HepG2 (cell line): ENCODE measurements around the gene KRT7. TPM values are rescaled to one million over a fixed set of nuclear protein-coding genes. Genes with fewer than 3 reads are reported as not detected.

Experiments used
- ATAC-seq: fragments of 200-7000 bp; cut with Tn5 transposase; 3 replicates; pipeline ENCODE4 v1.9.1; 2020; ENCODE audit warnings: mild to moderate bottlenecking, moderate library complexity
- BruUV-seq: library from RNA; stranded (reverse); fragments of 400-500 nt; replicated peaks from 2 replicates; lab custom pipeline; 2021; lab: Mats Ljungman, UMichigan
- CTCF ChIA-PET: fragments of 300-600 bp; formaldehyde crosslinking; extraction: SDS; loops from one replicate; lab custom pipeline; 2021; ENCODE audit warnings: low total read pairs, inconsistent platforms, low intra/inter-chr PET ratio; lab: Yijun Ruan, JAX
- POLR2A ChIA-PET: fragments of 350-600 bp; sonication (Branson Sonifier 250); formaldehyde crosslinking; loops from one replicate; lab custom pipeline; 2020; ENCODE audit warnings: antibody characterized with exemption, inconsistent platforms; lab: Yijun Ruan, JAX
- DNase-seq: peaks from one replicate; pipeline ENCODE4 v3.0.0-alpha.2; 2015; ENCODE audit warnings: low spot score
- FAIRE-seq: peaks from 3 replicates; lab custom pipeline; 2011; peaks lifted over from hg19 to GRCh38; lab: Jason Lieb, UNC
- H2AFZ ChIP-seq: one replicate; pipeline ENCODE4 v1.6.1; 2011; ENCODE audit warnings: low read length, inconsistent platforms
- H3K27ac ChIP-seq: fragments of 300-600 bp; 3 replicates; pipeline ENCODE4 v1.8.0; 2011; ENCODE audit warnings: mixed run types, mild to moderate bottlenecking, mixed read lengths, low read length, inconsistent platforms; ENCODE audit not compliant: insufficient read depth; ENCODE audit errors: extremely low read length
- H3K27me3 ChIP-seq, 2 experiments: fragments of 200-600 bp in 1 of 2; 2 replicates in 1 of 2; 3 replicates in 1 of 2; pipeline versions ENCODE4 v1.6.0 to v1.8.0; 2011; ENCODE audit warnings: low read length in 2 of 2, mild to moderate bottlenecking in 2 of 2, moderate library complexity in 2 of 2, inconsistent platforms in 1 of 2; ENCODE audit not compliant: insufficient read depth in 2 of 2, control insufficient read depth in 1 of 2
- H3K36me3 ChIP-seq, 2 experiments: fragments of 200-600 bp in 1 of 2; replicated peaks in 1 of 2; 2 replicates in 1 of 2; 3 replicates in 1 of 2; pipeline versions ENCODE4 v1.5.1 to v1.8.0; 2011; ENCODE audit warnings: low read length in 2 of 2, inconsistent platforms in 1 of 2; ENCODE audit not compliant: insufficient read depth in 2 of 2, control insufficient read depth in 1 of 2
- H3K4me1 ChIP-seq: 2 replicates; pipeline ENCODE4 v1.5.1; 2012; ENCODE audit warnings: low read length, inconsistent platforms; ENCODE audit not compliant: insufficient read depth
- H3K4me2 ChIP-seq: 2 replicates; pipeline ENCODE4 v1.6.0; 2011; ENCODE audit warnings: low read depth, low read length, inconsistent platforms
- H3K4me3 ChIP-seq, 3 experiments: fragments of 200-600 bp in 1 of 3; sonication (generic), shearing (Covaris generic) in 1 of 3; replicated peaks in 1 of 3; 2 replicates each; pipeline ENCODE4 v1.5.1; 2011 to 2016; ENCODE audit warnings: low read length in 3 of 3, inconsistent platforms in 2 of 3, low read depth in 2 of 3, mild to moderate bottlenecking in 2 of 3, control low read depth in 1 of 3, mixed read lengths in 1 of 3; ENCODE audit not compliant: insufficient read depth in 1 of 3
- H3K79me2 ChIP-seq: one replicate; pipeline ENCODE4 v1.6.1; 2011; ENCODE audit warnings: low read length, inconsistent platforms; ENCODE audit not compliant: insufficient read depth
- H3K9ac ChIP-seq: 2 replicates; pipeline ENCODE4 v1.6.0; 2011; ENCODE audit warnings: mild to moderate bottlenecking, low read depth, low read length, inconsistent platforms; ENCODE audit not compliant: insufficient read depth
- H3K9me3 ChIP-seq: 2 replicates; pipeline ENCODE4 v1.5.1; 2012; ENCODE audit warnings: mild to moderate bottlenecking, low read length
- H4K20me1 ChIP-seq: 2 replicates; pipeline ENCODE4 v1.6.0; 2011; ENCODE audit warnings: inconsistent platforms, mild to moderate bottlenecking, low read length, moderate library complexity; ENCODE audit not compliant: insufficient read depth
- ATRX ChIP-seq: sonication (generic); formaldehyde crosslinking; IDR thresholded peaks from 2 replicates; pipeline ENCODE4 v1.4.0; 2020; ENCODE audit warnings: missing genetic modification reagents, borderline replicate concordance
- E2F5 ChIP-seq: sonication (generic); formaldehyde crosslinking; conservative IDR thresholded peaks from 2 replicates; pipeline ENCODE4 v1.4.0; 2020; ENCODE audit warnings: missing genetic modification reagents
- FOSL2 ChIP-seq: sonication (generic); formaldehyde crosslinking; IDR thresholded peaks from 2 replicates; pipeline ENCODE4 v1.4.0; 2020; ENCODE audit warnings: missing genetic modification reagents
- FOXK2 ChIP-seq: fragments of 450-650 bp; IDR thresholded peaks from 2 replicates; pipeline ENCODE4 v1.6.1; 2016
- GABPB1 ChIP-seq: IDR thresholded peaks from 2 replicates; pipeline ENCODE4 v1.6.1; 2016; ENCODE audit warnings: mild to moderate bottlenecking, missing genetic modification reagents, moderate library complexity, missing compliant biosample characterization
- JUN ChIP-seq: sonication (generic); formaldehyde crosslinking; IDR thresholded peaks from 2 replicates; pipeline ENCODE4 v1.4.0; 2020; ENCODE audit warnings: mild to moderate bottlenecking, missing genetic modification reagents
- MATR3 ChIP-seq: sonication (generic); formaldehyde crosslinking; IDR thresholded peaks from 2 replicates; pipeline ENCODE4 v1.4.0; 2020; ENCODE audit warnings: missing genetic modification reagents
- MNT ChIP-seq: fragments of 450-650 bp; IDR thresholded peaks from 2 replicates; pipeline ENCODE4 v1.6.1; 2016
- NCOR1 ChIP-seq: fragments of 200-600 bp; sonication (generic); IDR thresholded peaks from 2 replicates; pipeline ENCODE4 v1.7.0; 2017; ENCODE audit warnings: antibody characterized with exemption, low read length, borderline replicate concordance
- NFYC ChIP-seq: IDR thresholded peaks from 2 replicates; pipeline ENCODE4 v1.6.1; 2016; ENCODE audit warnings: missing genetic modification reagents, missing compliant biosample characterization
- SETDB1 ChIP-seq: sonication (generic); formaldehyde crosslinking; IDR thresholded peaks from 2 replicates; pipeline ENCODE4 v1.5.1; 2020; ENCODE audit warnings: missing genetic modification reagents, mild to moderate bottlenecking, borderline replicate concordance
- SMC3 ChIP-seq: IDR thresholded peaks from 2 replicates; pipeline ENCODE4 v1.6.1; 2011; ENCODE audit warnings: low read length, improper control_type of control experiment
- TEAD3 ChIP-seq: optimal IDR thresholded peaks from 2 replicates; pipeline ENCODE3; 2016; ENCODE audit warnings: borderline replicate concordance
- ZFP41 ChIP-seq: sonication (generic); formaldehyde crosslinking; IDR thresholded peaks from 2 replicates; pipeline ENCODE4 v1.4.0; 2020; ENCODE audit warnings: mild to moderate bottlenecking, missing genetic modification reagents, borderline replicate concordance
- ZNF225 ChIP-seq: sonication (generic); formaldehyde crosslinking; IDR thresholded peaks from 2 replicates; pipeline ENCODE4 v1.4.0; 2020; ENCODE audit warnings: mild to moderate bottlenecking, missing genetic modification reagents
- WGBS: methylation state at CpG from one replicate; pipeline ENCODE4 v1.1.6; 2017; ENCODE audit warnings: low lambda C conversion rate; 5-methylcytosine and 5-hydroxymethylcytosine counted together
- in situ Hi-C: cut with HindIII; loops from 2 replicates; pipeline ENCODE4 v1.10.0; 2017; ENCODE audit warnings: low pct_unique_long_range_greater_than_20kb; ENCODE audit not compliant: extremely low pct_ligation_motif_present
- intact Hi-C: fragments of 100-400 bp; cut with micrococcal nuclease; formaldehyde crosslinking; loops from one replicate; pipeline ENCODE4 v1.10.0; 2022; ENCODE audit not compliant: unreplicated experiment
- polyA plus RNA-seq, 8 experiments: library from polyadenylated mRNA; depleted of rRNA in 3 of 8; stranded (reverse) in 7 of 8; unstranded in 1 of 8; fragments of >200 nt; fragmentation: Illumina TruSeq in 4 of 8; extraction: Trizol in 4 of 8; gene quantifications; 2 replicates each; pipeline versions ENCODE4 v1.2.1 to v1.2.3, GENCODE V29; 2011 to 2016; ENCODE audit warnings: low read depth in 4 of 8, missing spikeins in 1 of 8, mixed read lengths in 1 of 8; ENCODE audit not compliant: insufficient read depth in 1 of 8
- total RNA-seq, 5 experiments: library from RNA; depleted of rRNA; stranded (reverse); fragments of >200 nt; fragmentation: Illumina TruSeq; extraction: Trizol; gene quantifications; 2 replicates each; pipeline ENCODE4 v1.2.3, GENCODE V29; 2016; ENCODE audit warnings: low read depth in 1 of 5
- TF ChIP-seq, protein P1 (sequence below), 2 experiments: sonication (generic) in 1 of 2; formaldehyde crosslinking in 1 of 2; IDR thresholded peaks; 2 replicates each; pipeline versions ENCODE4 v1.6.1 to v1.9.0; 2014 to 2022; ENCODE audit warnings: antibody characterized with exemption in 1 of 2, borderline replicate concordance in 1 of 2, inconsistent platforms in 1 of 2, low read depth in 1 of 2, missing genetic modification reagents in 1 of 2

The KRT7 gene
- total and polyA plus RNA-seq, 2 of the 13 experiments (the other 11 are each of a cell fraction or from before 2014, with no cell fraction given): 0.83 TPM; not detected in 1

GRCh38 chr12:52191841-52192791, 40.9 kb upstream of the KRT7 start, which contains the start of gene KRT80:
Gene KRT80, minus strand, starts transcription at chr12:52192014. Its CDS starts 112 bp downstream, at chr12:52191902.
- H3K9ac ChIP-seq: no peak within 1 kb of the TSS
- in situ Hi-C loops (no loop called here), intact Hi-C loops (no loop called here)
- H2AFZ ChIP-seq: no peak within 1 kb of the TSS
- H3K27me3 ChIP-seq: peaks cover 0 to 15% of the 10 kb centered on the region in 2 experiments; a peak in 1 of 5 replicates
- H4K20me1 ChIP-seq: no peaks in the 10 kb centered on the region
- H3K36me3 ChIP-seq: no peaks in the 10 kb centered on the region
- no peaks in the 10 kb centered on the region for H3K79me2 ChIP-seq
- H3K4me1 ChIP-seq: peaks cover 4% of the 10 kb centered on the region; the same call in 1 of the 2 replicates
- no peak within 1 kb of the TSS for H3K4me2 ChIP-seq
- no TSS peak for BruUV-seq
- FAIRE-seq (no peak), ATAC-seq (peak; percentile 59), DNase-seq (peak; percentile 86)
- POLR2A ChIA-PET: interaction anchor here (0.9 to 1.8 kb wide), 2 partner anchors 10 to 16 kb away, joined by 4 to 5 read pairs; no protein-coding TSS in a partner anchor
- H3K27ac ChIP-seq: no peak within 1 kb of the TSS
- CTCF ChIA-PET: no interaction called here
- no peaks in the 10 kb centered on the region for H3K9me3 ChIP-seq
- H3K4me3 ChIP-seq: no peak within 1 kb of the TSS
- WGBS: 2% methylated on average over 9 of the region's 20 CpGs
- TF ChIP-seq JUN (CRISPR knock-in tag) (0 out of 2 replicates have a peak, but pooled peaks have one; percentile 29), SMC3 (no peak), E2F5 (CRISPR knock-in tag) (no peak), NCOR1 (no peak), FOXK2 (no peak), ATRX (no peak), GABPB1 (CRISPR knock-in tag) (peak; percentile 53; the same call in 1 of the 2 replicates), ZNF225 (CRISPR knock-in tag) (no peak), MNT (no peak), FOSL2 (CRISPR knock-in tag) (peak; percentile 85), NFYC (CRISPR knock-in tag) (no peak), TEAD3 (peak; percentile 55), MATR3 (CRISPR knock-in tag) (no peak), ZFP41 (no peak), SETDB1 (CRISPR knock-in tag) (no peak)
- TF ChIP-seq, protein P1, sequence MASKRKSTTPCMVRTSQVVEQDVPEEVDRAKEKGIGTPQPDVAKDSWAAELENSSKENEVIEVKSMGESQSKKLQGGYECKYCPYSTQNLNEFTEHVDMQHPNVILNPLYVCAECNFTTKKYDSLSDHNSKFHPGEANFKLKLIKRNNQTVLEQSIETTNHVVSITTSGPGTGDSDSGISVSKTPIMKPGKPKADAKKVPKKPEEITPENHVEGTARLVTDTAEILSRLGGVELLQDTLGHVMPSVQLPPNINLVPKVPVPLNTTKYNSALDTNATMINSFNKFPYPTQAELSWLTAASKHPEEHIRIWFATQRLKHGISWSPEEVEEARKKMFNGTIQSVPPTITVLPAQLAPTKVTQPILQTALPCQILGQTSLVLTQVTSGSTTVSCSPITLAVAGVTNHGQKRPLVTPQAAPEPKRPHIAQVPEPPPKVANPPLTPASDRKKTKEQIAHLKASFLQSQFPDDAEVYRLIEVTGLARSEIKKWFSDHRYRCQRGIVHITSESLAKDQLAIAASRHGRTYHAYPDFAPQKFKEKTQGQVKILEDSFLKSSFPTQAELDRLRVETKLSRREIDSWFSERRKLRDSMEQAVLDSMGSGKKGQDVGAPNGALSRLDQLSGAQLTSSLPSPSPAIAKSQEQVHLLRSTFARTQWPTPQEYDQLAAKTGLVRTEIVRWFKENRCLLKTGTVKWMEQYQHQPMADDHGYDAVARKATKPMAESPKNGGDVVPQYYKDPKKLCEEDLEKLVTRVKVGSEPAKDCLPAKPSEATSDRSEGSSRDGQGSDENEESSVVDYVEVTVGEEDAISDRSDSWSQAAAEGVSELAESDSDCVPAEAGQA (IDR thresholded peaks at IDR 0.05; ENCODE audit: low read depth): no peak
- TF ChIP-seq, protein P1 (CRISPR knock-in tag; IDR thresholded peaks at IDR 0.05; ENCODE audit: borderline replicate concordance): no peak
